Colon (tissue), 2 donors: ENCODE results near the gene CENPF.
"Not testable (repeated sequence)": the region's sequence is repeated elsewhere in the genome, so short reads cannot be mapped to it uniquely, and the experiment has no call there.

ENCODE experiments used
- FAIRE-seq: peaks from 2 replicates; lab custom pipeline; 2012; peaks lifted over from hg19 to GRCh38; lab: Jason Lieb, UNC
- donor health status: control.
- donor health status: control.

CENPF gene, protein sequence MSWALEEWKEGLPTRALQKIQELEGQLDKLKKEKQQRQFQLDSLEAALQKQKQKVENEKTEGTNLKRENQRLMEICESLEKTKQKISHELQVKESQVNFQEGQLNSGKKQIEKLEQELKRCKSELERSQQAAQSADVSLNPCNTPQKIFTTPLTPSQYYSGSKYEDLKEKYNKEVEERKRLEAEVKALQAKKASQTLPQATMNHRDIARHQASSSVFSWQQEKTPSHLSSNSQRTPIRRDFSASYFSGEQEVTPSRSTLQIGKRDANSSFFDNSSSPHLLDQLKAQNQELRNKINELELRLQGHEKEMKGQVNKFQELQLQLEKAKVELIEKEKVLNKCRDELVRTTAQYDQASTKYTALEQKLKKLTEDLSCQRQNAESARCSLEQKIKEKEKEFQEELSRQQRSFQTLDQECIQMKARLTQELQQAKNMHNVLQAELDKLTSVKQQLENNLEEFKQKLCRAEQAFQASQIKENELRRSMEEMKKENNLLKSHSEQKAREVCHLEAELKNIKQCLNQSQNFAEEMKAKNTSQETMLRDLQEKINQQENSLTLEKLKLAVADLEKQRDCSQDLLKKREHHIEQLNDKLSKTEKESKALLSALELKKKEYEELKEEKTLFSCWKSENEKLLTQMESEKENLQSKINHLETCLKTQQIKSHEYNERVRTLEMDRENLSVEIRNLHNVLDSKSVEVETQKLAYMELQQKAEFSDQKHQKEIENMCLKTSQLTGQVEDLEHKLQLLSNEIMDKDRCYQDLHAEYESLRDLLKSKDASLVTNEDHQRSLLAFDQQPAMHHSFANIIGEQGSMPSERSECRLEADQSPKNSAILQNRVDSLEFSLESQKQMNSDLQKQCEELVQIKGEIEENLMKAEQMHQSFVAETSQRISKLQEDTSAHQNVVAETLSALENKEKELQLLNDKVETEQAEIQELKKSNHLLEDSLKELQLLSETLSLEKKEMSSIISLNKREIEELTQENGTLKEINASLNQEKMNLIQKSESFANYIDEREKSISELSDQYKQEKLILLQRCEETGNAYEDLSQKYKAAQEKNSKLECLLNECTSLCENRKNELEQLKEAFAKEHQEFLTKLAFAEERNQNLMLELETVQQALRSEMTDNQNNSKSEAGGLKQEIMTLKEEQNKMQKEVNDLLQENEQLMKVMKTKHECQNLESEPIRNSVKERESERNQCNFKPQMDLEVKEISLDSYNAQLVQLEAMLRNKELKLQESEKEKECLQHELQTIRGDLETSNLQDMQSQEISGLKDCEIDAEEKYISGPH (N-terminal part only)

DNA sequence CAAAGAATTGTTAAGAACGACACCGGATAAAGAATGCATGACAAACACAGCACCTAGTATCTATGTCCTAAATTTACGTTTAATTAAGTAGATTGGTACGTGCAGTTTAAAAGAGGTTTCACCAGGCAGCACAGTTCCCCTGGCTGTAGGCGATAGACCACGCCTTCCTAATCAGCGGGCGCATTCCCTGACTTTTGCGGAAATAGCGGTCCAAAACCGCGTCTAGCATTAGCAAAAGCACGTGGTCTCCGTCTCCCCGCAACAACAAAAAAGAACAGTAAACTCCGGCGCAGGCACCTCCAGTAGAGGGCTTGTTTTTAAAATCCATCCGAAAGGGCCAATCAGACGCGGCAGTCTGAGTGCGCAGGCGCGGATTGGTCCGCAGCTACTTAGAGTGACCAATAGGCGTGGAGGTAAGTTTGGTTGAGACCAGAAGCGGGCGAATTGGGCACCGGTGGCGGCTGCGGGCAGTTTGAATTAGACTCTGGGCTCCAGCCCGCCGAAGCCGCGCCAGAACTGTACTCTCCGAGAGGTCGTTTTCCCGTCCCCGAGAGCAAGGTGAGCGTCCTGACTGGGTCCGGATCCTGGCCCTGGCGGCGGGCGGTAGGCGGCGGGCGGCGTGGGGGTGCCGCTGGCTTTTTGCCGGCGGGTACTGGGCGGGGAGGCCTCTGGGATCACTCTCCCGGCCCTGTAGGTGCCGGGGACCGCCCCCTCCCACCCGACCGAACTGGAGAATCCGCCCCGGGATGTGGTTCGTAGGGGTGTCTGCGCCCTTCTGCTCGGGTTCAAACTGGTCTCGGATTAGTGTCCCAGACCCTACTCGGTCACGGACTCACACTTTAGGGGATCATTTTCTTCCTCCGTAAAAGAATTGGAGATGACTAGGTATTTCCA lies at the start of gene CENPF:
CENPF (plus strand) TSS at position 432 of the 894 bp plus-strand sequence. CDS start 10,560 bp downstream, outside the sequence.
- FAIRE-seq: peak; percentile 49

DNA sequence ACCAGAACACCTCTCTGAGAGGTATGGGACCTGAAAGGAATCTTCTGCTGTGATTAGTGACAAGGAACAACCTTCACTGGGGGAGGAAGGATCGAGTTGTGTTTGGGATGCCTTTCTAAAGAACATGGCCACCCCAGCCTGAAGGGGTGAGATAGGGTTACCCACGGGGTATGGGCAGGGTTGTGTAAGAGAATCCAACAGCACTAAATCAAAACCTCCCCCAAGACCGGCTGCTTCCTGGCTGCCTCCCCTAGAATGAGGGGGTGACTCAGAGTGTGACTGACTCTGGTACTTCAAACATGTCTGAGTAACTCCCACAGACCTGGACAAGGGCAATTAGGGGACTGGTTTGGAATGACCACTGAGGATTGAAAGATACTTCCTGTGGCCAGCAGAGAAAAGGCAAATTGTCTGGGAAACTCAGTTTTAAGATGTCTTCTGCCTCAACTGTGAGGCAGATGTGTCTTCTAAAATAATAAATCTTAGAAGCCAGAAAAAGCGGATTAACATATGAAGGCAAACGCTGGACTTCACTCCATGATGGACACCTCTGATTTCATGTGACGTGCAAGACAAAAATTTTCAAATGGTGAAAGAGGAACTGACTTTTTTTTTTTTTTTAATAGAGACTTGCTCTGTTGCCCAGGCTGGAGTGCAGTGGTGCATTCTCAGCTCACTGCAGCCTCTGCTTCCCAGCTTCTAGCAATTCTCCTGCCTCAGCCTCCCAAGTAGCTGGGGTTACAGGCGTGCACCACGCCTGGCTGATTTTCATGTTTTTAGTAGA lies 44.9 kb upstream of the CENPF start:
- no peak for FAIRE-seq

DNA sequence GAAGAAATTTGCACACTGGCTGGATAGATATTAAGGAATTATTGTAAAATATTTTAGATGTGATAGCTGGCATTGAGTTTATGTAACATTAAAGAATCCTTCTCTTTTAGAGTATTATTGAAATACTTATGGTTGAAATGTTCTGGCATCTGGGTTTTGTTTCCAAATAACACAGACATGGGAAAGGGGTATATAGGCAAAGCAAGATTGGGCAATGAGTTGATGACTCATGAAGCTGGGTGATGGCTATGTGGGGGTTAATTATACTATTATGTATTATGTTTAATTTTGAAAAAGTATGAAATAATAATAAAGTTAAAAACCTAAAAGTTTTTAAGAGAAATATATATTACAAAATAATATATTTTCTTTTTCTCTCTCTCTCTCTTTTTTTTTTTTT lies 39.1 kb upstream of the CENPF start:
- FAIRE-seq: no peak

DNA sequence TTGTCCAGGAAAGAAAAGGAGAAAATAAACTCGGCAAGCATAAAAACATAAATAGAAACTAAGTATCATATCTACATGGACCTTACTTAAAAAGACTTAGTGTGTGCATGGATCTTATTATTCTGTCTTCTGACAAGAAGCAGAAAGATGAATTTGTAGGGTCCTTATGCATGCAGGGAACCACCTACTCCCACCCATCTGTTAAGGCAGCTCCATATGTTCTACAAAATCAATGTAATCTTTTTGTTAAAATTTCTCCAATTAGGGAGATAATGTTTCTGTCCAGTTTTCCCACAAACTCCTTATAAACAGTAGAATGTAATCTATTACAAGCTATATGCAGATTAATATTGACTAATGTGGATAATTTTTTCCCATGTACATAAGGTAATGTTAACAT lies 37.7 kb upstream of the CENPF start:
- no peak for FAIRE-seq

DNA sequence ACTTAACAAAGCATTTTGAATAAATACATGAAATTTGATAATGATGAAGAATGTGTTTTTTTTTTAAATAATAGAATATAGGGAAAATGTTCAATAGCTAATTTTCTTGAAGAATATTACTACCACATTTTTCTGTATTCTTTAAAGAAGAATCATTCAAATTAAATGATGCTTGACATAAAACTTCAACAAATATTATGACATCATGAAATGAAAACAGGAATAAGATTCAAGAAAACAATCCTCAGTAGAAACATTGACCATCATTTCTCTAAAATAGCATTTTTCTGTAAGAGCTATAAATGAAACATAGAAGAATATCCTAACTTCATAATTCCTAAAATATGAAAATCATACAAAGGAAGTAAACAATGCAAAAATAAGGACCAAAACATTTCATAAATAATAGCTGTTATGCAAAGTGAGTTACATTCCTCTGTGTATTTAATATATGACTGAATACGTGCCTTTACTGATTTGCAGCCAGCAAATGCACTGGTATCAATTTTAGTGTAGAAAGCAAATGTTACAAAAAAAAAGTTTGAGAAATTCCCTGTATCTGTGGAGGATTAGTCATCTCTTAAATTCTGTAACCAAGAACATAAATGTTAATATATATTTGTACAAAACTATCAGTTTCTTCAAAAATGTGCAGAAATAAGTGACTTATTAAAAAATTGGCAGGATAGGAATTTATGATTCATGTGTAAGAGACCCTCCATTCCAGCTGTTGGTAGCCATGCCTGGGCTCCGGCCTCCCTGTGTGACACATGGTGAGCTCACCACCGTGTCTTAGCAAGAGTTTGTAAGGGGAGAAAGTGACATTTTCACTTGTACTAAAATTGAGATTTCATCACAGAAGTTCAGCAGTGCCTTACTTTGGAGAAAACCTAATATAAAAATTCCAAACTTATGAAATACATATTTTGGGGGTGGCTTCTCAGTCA lies 36.6 kb upstream of the CENPF start:
- no peak for FAIRE-seq

DNA sequence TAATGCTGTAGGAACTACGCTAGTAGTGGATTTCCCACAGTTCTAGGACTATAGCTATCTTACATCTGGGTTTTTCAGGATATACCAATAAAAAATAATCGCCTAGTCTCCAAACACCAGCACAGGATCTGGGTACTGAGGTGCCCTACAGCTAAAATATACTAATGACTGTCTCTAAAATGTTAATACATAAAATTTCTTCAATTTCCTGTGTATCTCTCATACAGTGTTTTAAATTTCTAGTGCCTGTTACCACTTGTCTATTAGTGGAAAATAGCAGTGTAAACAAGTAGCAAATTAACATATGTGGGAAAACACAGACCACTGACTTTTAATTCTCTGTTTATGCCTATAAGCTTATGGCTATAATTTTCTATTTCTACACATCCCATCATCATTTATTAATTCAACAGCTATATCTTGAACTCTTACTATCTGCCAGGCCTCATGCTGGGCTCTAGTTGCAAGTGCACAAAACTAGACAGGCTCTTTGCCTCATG lies 35.5 kb upstream of the CENPF start:
- no peak for FAIRE-seq

DNA sequence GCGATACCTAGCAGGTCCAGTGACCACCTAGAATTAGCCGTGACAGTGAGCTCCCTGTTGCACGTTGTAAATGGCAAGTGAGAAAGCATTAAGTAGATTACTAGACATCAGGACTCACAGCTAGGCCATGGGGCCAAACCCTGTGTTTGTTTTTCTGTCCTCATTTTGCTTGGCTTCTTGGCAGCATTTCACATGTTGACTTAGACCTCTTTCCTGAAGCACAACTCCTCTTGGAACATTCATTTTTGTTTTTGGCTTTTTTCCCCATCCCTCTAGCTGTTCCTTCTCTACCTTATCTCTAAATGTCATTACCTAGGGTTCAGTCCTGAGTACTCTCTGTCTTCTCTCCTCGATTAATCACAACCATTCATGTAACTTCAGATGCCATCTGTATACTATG lies 34.7 kb upstream of the CENPF start:
- FAIRE-seq: no peak

DNA sequence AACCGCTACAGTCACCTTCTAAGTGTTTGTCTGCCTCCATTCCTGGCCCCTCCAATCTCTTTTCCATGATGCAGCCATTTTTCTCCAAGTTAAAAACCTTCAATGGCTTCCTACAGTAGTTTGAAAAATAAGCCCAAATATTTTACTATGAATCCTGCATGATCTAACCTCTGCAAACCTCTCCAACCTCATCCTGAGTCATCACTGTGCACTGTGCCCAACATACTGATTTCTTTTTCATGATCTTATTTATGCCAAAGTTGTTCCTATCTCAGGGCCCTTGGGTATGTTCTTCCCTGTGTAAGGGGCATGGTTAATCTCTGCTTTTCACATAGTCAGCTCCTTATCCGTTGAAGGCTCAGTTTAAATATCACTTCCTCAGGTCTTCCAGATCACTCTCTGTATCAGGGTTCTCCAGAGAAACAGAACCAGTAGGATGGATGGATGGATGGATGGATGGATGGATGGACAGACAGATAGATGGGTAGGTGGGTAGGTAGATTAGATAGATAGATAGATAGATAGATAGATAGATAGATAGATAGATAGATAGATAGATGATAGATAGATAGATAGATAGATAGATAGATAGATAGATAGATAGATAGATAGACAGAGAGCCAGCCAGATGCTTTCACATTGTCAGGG lies 33.5 kb upstream of the CENPF start:
- FAIRE-seq: no peak

DNA sequence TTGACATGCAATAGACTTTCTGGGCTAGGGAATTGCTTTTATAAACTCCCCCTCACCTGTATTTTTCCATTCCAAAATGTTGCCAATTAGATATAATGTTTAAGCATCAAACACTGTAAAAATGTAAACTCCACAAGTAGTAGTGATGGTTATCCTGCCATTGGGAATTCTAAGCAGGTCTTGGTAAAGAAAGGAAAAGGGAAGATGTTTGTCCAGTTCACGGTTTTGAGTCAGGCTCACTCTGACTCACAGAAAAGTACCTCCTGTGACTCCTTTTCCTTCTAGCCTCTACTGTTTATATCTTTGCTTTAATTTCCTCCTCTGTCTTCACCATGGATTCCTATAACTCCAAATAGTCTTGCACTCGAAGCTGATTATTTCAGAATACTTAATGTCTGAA lies 32.6 kb upstream of the CENPF start:
- no peak for FAIRE-seq

DNA sequence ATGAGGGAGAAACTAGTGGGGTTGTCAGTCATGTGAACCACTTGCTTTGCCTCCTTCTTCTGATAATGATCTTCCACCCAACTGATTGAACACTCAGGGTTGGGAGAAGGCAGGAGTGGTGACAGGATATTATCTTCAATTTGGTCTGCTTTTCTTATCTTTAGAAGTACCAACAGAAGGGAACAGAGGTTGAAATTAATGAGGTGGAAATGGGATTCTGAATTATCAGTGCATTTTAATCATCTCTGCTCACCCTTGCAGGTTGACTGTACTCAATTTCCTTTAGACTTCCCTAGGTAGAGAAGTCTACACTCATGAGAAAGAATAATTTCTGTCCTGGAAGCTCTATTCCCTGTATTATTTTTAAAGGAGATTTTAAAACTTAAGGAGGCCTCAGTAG lies 31.7 kb upstream of the CENPF start:
- no peak for FAIRE-seq

DNA sequence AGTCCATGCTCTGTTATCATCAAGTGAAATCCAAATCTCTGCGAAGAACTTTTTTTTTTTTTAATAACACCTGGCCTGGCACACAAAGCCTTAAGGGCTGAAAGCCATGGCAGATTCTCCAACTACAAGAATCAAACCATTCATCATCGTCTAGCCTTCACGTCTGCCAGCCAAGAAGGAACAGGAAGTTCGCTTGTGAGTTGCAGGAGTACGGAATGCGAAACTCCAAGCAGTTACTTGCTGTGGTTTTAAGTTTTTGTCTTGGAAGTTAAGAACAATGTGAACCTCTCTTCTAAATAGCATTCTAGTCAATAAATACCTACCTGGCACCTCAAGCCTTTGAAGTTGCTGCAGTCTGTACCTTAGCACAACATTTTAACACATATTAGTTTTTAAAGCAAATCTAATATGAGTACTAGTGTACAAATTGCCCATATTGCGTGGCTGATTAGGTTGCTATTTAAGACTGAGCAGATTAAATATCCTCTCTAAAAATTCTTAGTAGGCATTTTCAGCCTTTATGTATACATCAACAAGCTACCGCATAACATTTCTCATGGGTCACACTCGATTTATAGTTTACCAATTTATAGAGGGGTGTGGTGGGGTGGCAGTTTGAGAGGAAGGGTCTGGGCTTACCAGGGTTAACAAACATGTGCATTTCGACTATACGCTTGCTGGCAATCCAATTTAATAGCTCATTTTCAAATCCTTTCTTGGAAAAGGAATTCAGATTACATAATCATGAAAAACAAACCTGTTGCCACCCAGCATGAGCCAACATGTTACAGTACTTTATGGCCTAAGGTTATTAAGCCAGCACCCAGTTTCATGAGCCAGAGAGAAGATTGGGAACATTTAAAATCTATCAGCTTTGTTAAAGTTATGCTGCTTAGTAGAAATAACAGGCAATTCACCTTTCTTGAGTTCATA lies 29.3 kb upstream of the CENPF start:
- no peak for FAIRE-seq

DNA sequence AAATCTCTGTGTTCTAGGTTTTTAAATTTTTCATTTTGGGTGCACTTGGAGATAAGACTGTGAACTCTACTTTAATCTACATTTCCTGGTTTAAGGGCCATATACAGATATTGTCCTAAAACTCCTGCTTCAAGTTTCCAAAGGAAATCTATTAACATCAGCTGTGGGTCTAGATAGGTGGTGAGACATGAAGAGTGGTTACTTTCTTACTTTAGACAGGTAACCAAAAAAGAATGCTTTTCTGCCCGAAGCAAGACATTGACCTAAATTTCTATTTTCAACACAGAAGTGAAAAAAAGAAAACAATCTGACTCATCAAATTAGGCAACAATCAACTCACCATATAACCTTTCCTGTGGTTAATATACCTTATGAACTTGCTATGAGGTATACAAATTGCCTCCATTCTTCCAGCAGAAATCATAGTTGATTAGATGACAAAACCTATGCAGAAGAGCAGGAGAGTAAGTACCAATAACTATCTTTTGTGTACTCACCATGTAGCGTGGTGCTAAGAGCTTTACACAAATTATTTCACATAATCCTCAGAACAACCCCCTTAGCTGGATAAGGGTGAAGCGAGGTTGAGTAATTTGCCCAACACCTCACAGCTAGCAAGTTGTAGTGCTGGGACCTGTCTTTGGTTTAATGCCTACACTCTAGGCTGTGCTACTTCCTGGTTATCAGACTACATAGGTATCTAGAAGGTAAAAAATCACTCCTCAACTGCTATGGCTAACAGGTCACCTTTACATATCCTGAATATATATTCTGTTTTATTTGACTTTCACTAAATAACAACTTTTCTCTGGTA lies 28.2 kb upstream of the CENPF start:
- no peak for FAIRE-seq

DNA sequence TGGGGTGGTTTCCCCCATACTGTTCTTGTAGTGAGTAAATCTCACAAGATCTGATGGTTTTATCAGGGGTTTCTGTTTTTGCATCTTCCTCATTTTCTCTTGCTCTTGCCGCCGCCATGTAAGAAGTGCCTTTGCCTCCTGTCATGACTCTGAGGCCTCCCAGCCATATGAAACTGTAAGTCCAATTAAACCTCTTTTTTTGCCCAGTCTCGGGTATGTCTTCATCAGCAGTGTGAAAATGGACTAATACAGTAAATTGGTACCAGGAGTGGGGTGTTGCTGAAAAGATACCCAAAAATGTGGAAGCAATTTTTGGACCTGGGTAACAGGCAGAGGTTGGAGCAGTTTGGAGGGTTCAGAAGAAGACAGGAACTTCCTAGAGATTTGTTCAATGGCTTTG lies 26.9 kb upstream of the CENPF start:
- FAIRE-seq: not testable (repeated sequence)

DNA sequence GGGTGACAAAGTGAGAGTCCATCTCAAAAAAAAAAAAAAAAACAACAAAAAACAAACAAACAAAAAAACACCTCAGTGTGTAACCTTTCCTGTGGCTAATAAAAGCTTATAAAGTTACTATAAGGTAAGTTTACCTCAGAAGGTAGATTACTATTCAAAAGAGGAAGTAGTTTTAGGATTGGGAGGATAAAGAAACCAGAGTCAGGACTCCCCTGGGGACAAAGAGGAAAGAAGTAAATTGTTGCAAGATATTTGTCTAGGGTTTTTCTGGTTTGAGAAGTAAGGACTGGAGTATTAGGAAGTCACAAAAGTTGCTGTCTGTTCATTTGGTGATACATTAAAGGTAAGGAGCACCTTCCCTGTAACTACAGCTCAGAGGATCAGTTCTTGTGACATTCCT lies 23.8 kb upstream of the CENPF start:
- FAIRE-seq: no peak

DNA sequence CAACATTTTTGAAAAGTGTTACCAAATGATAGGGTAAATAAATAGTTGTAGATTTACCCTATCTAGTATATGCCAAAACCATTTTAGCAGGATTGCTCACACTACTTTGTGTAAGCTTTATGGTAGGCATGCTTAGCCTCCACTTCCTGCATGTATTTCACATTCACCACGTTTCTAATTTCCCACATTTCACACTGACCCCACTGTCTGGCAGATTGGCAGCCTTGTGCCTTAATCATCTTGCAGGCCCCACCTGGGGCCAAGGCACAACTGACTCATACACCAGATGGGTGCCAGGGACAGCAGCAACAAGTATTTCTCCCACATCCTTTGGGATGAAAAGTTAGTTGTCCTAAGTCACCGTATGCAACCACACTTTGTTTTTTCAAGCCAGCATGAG lies 21.2 kb upstream of the CENPF start:
- no peak for FAIRE-seq

DNA sequence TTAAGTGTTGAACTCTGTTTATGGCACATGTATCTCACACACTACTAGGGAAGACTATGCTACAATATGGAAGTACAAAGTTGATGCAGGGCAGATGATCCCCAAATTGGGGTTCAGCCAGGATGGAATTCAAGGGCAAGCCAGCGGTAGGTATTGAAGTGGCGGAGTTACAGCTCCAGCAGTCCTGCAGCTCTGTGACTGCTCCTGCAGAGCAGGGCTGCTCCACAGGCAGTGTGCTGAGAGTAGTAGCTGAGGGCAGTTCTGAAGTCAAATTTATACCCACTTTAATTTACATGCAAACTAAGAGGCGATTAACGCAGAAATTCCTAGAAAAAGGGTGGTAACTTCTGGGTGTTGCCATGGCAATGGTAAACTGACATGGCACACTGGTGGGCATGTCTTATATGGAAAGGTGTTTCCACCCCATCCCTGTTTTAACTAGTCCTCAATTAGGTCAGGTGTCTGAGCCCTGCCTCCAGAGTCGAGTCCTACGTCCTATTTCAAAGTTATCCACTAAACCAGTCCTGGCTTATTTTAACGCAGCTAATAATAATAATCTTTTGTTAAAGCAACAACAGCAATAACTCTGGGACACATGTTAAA lies 20.6 kb upstream of the CENPF start:
- no peak for FAIRE-seq
